GM12878 (cell line): ENCODE data around the gene GRM7. TPM values are rescaled to one million over a fixed set of nuclear protein-coding genes. Genes with fewer than 3 reads are reported as not detected.

Experiments used
- CBFB ChIP-seq: IDR thresholded peaks from 2 replicates; pipeline ENCODE4 v1.6.1; 2016; ENCODE audit warnings: antibody characterized with exemption, low read depth
- FOXK2 ChIP-seq: fragments of 450-650 bp; IDR thresholded peaks from 2 replicates; pipeline ENCODE4 v1.6.1; 2017; ENCODE audit warnings: mild to moderate bottlenecking, moderate library complexity
- SKIL ChIP-seq: fragments of 450-650 bp; IDR thresholded peaks from 2 replicates; pipeline ENCODE4 v1.6.1; 2017; ENCODE audit warnings: mild to moderate bottlenecking, low read depth, inconsistent platforms; ENCODE audit not compliant: poor library complexity, severe bottlenecking
- SUZ12 ChIP-seq: fragments of 200-600 bp; sonication (generic); IDR thresholded peaks from one replicate; pipeline ENCODE4 v1.6.1; 2018; ENCODE audit warnings: antibody characterized with exemption, mild to moderate bottlenecking; ENCODE audit not compliant: unreplicated experiment
- TAF1 ChIP-seq: IDR thresholded peaks from 2 replicates; pipeline ENCODE4 v1.6.1; 2011; ENCODE audit warnings: mild to moderate bottlenecking, low read depth, low read length, borderline replicate concordance
- TARDBP ChIP-seq: IDR thresholded peaks from 2 replicates; pipeline ENCODE4 v1.6.1; 2016; ENCODE audit warnings: borderline replicate concordance
- polyA plus RNA-seq, 11 experiments: library from polyadenylated mRNA; depleted of rRNA in 4 of 11; unstranded in 6 of 11; stranded (reverse) in 5 of 11; fragments of >200 nt; fragmentation: Nextera tagmentation in 4 of 11; fragmentation: Illumina TruSeq in 1 of 11; extraction: Ambion mirVana in 4 of 11; extraction: Trizol in 1 of 11; gene quantifications; 1 replicate in 1 of 11; 2 replicates in 10 of 11; pipeline versions ENCODE4 v1.2.1 to v1.2.3, GENCODE V29; 2011 to 2016; ENCODE audit warnings: inconsistent platforms in 2 of 11, missing spikeins in 2 of 11, low read depth in 1 of 11
- total RNA-seq, 4 experiments: library from RNA; depleted of rRNA in 3 of 4; stranded (reverse); fragments of >200 nt in 3 of 4; fragmentation: Illumina TruSeq in 1 of 4; extraction: Trizol in 1 of 4; gene quantifications; 2 replicates each; pipeline versions ENCODE4 v1.2.1 to v1.2.3, GENCODE V29; 2013 to 2021
- TF ChIP-seq, protein P1 (sequence below): fragments of 450-650 bp; conservative IDR thresholded peaks from 2 replicates; pipeline ENCODE4 v1.6.1; 2017; ENCODE audit warnings: mild to moderate bottlenecking, moderate library complexity
- TF ChIP-seq, protein P2 (sequence below): IDR thresholded peaks from 2 replicates; pipeline ENCODE4 v1.6.1; 2011; ENCODE audit warnings: mild to moderate bottlenecking, low read depth, low read length, moderate library complexity; ENCODE audit not compliant: insufficient replicate concordance

The GRM7 gene
- total and polyA plus RNA-seq, 10 of the 15 experiments (the other 5 are each of a cell fraction or from before 2014, with no cell fraction given): not detected

GRCh38 chr3:7203969-7204847 lies 343.3 kb downstream of the GRM7 start (continued):
- TF ChIP-seq, protein P1, sequence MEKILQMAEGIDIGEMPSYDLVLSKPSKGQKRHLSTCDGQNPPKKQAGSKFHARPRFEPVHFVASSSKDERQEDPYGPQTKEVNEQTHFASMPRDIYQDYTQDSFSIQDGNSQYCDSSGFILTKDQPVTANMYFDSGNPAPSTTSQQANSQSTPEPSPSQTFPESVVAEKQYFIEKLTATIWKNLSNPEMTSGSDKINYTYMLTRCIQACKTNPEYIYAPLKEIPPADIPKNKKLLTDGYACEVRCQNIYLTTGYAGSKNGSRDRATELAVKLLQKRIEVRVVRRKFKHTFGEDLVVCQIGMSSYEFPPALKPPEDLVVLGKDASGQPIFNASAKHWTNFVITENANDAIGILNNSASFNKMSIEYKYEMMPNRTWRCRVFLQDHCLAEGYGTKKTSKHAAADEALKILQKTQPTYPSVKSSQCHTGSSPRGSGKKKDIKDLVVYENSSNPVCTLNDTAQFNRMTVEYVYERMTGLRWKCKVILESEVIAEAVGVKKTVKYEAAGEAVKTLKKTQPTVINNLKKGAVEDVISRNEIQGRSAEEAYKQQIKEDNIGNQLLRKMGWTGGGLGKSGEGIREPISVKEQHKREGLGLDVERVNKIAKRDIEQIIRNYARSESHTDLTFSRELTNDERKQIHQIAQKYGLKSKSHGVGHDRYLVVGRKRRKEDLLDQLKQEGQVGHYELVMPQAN: no peak
- TF ChIP-seq SUZ12 (no peak), TARDBP (no peak), TAF1 (no peak), CBFB (no peak), SKIL (peak; percentile 49), FOXK2 (no peak)
- TF ChIP-seq, protein P2, sequence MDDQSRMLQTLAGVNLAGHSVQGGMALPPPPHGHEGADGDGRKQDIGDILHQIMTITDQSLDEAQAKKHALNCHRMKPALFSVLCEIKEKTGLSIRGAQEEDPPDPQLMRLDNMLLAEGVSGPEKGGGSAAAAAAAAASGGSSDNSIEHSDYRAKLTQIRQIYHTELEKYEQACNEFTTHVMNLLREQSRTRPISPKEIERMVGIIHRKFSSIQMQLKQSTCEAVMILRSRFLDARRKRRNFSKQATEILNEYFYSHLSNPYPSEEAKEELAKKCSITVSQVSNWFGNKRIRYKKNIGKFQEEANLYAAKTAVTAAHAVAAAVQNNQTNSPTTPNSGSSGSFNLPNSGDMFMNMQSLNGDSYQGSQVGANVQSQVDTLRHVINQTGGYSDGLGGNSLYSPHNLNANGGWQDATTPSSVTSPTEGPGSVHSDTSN: no peak
- TF ChIP-seq, all 136 proteins: peak for 13
